HEK293 (cell line): Measurements from ENCODE around the gene EPPIN.

Experiments
- CTCF ChIA-PET: fragments of 350-600 bp; formaldehyde crosslinking; extraction: SDS; loops from one replicate; lab custom pipeline; 2021; ENCODE audit warnings: antibody characterized with exemption; lab: Yijun Ruan, JAX
- POLR2A ChIA-PET: fragments of 300-600 bp; formaldehyde crosslinking; extraction: SDS; loops from one replicate; lab custom pipeline; 2020; ENCODE audit warnings: antibody characterized with exemption, inconsistent platforms; lab: Yijun Ruan, JAX
- H3K27ac ChIP-seq: fragments of 200-500 bp; sonication (Bioruptor generic); 2 replicates; pipeline ENCODE4 v1.5.1; 2014; ENCODE audit warnings: low read depth, low read length, control low read depth, inconsistent platforms; ENCODE audit errors: extremely low read depth
- H3K36me3 ChIP-seq, 2 experiments: fragments of 200-500 bp in 1 of 2; sonication (Bioruptor generic) in 1 of 2; 1 replicate in 1 of 2; 2 replicates in 1 of 2; pipeline ENCODE4 v1.5.1; 2014 to 2017; ENCODE audit warnings: inconsistent platforms in 2 of 2, low read length in 2 of 2; ENCODE audit not compliant: control insufficient read depth in 2 of 2, insufficient read depth in 1 of 2
- H3K4me1 ChIP-seq: fragments of 200-500 bp; sonication (Bioruptor generic); 2 replicates; pipeline ENCODE4 v1.5.1; 2014; ENCODE audit warnings: mild to moderate bottlenecking, low read length, inconsistent platforms; ENCODE audit not compliant: control insufficient read depth, insufficient read depth
- H3K4me3 ChIP-seq: 2 replicates; pipeline ENCODE4 v1.5.1; 2011; ENCODE audit warnings: low read depth, mild to moderate bottlenecking, control low read depth, low read length, moderate library complexity
- H3K9me3 ChIP-seq: fragments of 200-500 bp; sonication (Bioruptor generic); 2 replicates; pipeline ENCODE4 v1.5.1; 2014; ENCODE audit warnings: low read depth, low read length, inconsistent platforms; ENCODE audit not compliant: control insufficient read depth, insufficient read depth
- BCL11B ChIP-seq: fragments of 450-650 bp; formaldehyde crosslinking; IDR thresholded peaks from 2 replicates; pipeline ENCODE4 v1.5.1; 2016; ENCODE audit warnings: low read depth, missing biosample characterization, missing genetic modification characterization
- KLF10 ChIP-seq: fragments of 450-650 bp; IDR thresholded peaks from 2 replicates; pipeline ENCODE4 v1.5.1; 2018; ENCODE audit warnings: missing biosample characterization, mild to moderate bottlenecking, missing genetic modification characterization
- KLF16 ChIP-seq: fragments of 450-650 bp; formaldehyde crosslinking; IDR thresholded peaks from 2 replicates; pipeline ENCODE4 v1.5.1; 2017; ENCODE audit warnings: missing biosample characterization, missing genetic modification characterization
- KLF8 ChIP-seq: fragments of 450-650 bp; formaldehyde crosslinking; IDR thresholded peaks from 2 replicates; pipeline ENCODE4 v1.5.1; 2016; ENCODE audit warnings: missing biosample characterization, missing genetic modification characterization
- MYNN ChIP-seq: fragments of 450-650 bp; formaldehyde crosslinking; IDR thresholded peaks from 2 replicates; pipeline ENCODE4 v1.5.1; 2016; ENCODE audit warnings: missing biosample characterization, missing genetic modification characterization, borderline replicate concordance
- MZF1 ChIP-seq: fragments of 450-650 bp; formaldehyde crosslinking; IDR thresholded peaks from 2 replicates; pipeline ENCODE4 v1.5.1; 2017; ENCODE audit warnings: missing biosample characterization, missing genetic modification characterization, borderline replicate concordance
- SP3 ChIP-seq: fragments of 450-650 bp; formaldehyde crosslinking; IDR thresholded peaks from 2 replicates; pipeline ENCODE4 v1.5.1; 2016; ENCODE audit warnings: missing biosample characterization, missing genetic modification characterization
- ZBTB17 ChIP-seq: fragments of 450-650 bp; formaldehyde crosslinking; IDR thresholded peaks from 2 replicates; pipeline ENCODE4 v1.5.1; 2016; ENCODE audit warnings: missing biosample characterization, missing genetic modification characterization
- ZBTB48 ChIP-seq: fragments of 450-650 bp; formaldehyde crosslinking; IDR thresholded peaks from 2 replicates; pipeline ENCODE4 v1.5.1; 2016; ENCODE audit warnings: missing biosample characterization, missing genetic modification characterization
- ZFP3 ChIP-seq: fragments of 450-650 bp; formaldehyde crosslinking; IDR thresholded peaks from 2 replicates; pipeline ENCODE4 v1.5.1; 2016; ENCODE audit warnings: low read depth, missing biosample characterization, missing genetic modification characterization
- ZNF140 ChIP-seq: fragments of 450-650 bp; formaldehyde crosslinking; IDR thresholded peaks from 2 replicates; pipeline ENCODE4 v1.5.1; 2016; ENCODE audit warnings: missing biosample characterization, missing genetic modification characterization
- ZNF146 ChIP-seq: fragments of 450-650 bp; formaldehyde crosslinking; IDR thresholded peaks from 2 replicates; pipeline ENCODE4 v1.5.1; 2016; ENCODE audit warnings: missing biosample characterization, missing genetic modification characterization
- ZNF19 ChIP-seq: fragments of 450-650 bp; formaldehyde crosslinking; IDR thresholded peaks from 2 replicates; pipeline ENCODE4; 2016; ENCODE audit warnings: missing biosample characterization, missing genetic modification characterization, low read depth
- ZNF214 ChIP-seq: fragments of 450-650 bp; formaldehyde crosslinking; IDR thresholded peaks from 2 replicates; pipeline ENCODE4 v1.5.1; 2017; ENCODE audit warnings: missing biosample characterization, mild to moderate bottlenecking, missing genetic modification characterization, borderline replicate concordance
- ZNF391 ChIP-seq: fragments of 450-650 bp; formaldehyde crosslinking; IDR thresholded peaks from 2 replicates; pipeline ENCODE4 v1.5.1; 2016; ENCODE audit warnings: low read depth, missing biosample characterization, missing genetic modification characterization, borderline replicate concordance
- ZNF660 ChIP-seq: fragments of 450-650 bp; IDR thresholded peaks from 2 replicates; pipeline ENCODE4 v1.5.1; 2018; ENCODE audit warnings: missing biosample characterization, mild to moderate bottlenecking, missing genetic modification characterization
- ZNF670 ChIP-seq: fragments of 450-650 bp; formaldehyde crosslinking; IDR thresholded peaks from 2 replicates; pipeline ENCODE4 v1.5.1; 2016; ENCODE audit warnings: missing biosample characterization, missing genetic modification characterization, low read depth
- ZNF747 ChIP-seq: fragments of 450-650 bp; formaldehyde crosslinking; IDR thresholded peaks from 2 replicates; pipeline ENCODE4 v1.5.1; 2016; ENCODE audit warnings: missing biosample characterization, missing genetic modification characterization
- ZNF792 ChIP-seq: fragments of 450-650 bp; formaldehyde crosslinking; IDR thresholded peaks from 2 replicates; pipeline ENCODE4 v1.5.1; 2016; ENCODE audit warnings: missing biosample characterization, missing genetic modification characterization
- ZXDB ChIP-seq: fragments of 450-650 bp; formaldehyde crosslinking; IDR thresholded peaks from 2 replicates; pipeline ENCODE4 v1.5.1; 2016; ENCODE audit warnings: missing biosample characterization, missing genetic modification characterization
- TF ChIP-seq, protein P1 (sequence below): fragments of 450-650 bp; formaldehyde crosslinking; IDR thresholded peaks from 2 replicates; pipeline ENCODE4 v1.5.1; 2016; ENCODE audit warnings: missing biosample characterization, missing genetic modification characterization, borderline replicate concordance
- TF ChIP-seq, protein P2 (sequence below): fragments of 450-650 bp; formaldehyde crosslinking; IDR thresholded peaks from 2 replicates; pipeline ENCODE4; 2016; ENCODE audit warnings: missing biosample characterization, missing genetic modification characterization
- TF ChIP-seq, protein P3 (sequence below): fragments of 450-650 bp; formaldehyde crosslinking; IDR thresholded peaks from 2 replicates; pipeline ENCODE4 v1.5.1; 2017; ENCODE audit warnings: missing biosample characterization, missing genetic modification characterization
- TF ChIP-seq, protein P4 (sequence below): fragments of 450-650 bp; formaldehyde crosslinking; IDR thresholded peaks from 2 replicates; pipeline ENCODE4 v1.5.0; 2017; ENCODE audit warnings: missing biosample characterization, missing genetic modification characterization, borderline replicate concordance
- TF ChIP-seq, protein P5 (sequence below): fragments of 450-650 bp; formaldehyde crosslinking; IDR thresholded peaks from 2 replicates; pipeline ENCODE4 v1.5.1; 2016; ENCODE audit warnings: missing biosample characterization, missing genetic modification characterization

The EPPIN gene

DNA sequence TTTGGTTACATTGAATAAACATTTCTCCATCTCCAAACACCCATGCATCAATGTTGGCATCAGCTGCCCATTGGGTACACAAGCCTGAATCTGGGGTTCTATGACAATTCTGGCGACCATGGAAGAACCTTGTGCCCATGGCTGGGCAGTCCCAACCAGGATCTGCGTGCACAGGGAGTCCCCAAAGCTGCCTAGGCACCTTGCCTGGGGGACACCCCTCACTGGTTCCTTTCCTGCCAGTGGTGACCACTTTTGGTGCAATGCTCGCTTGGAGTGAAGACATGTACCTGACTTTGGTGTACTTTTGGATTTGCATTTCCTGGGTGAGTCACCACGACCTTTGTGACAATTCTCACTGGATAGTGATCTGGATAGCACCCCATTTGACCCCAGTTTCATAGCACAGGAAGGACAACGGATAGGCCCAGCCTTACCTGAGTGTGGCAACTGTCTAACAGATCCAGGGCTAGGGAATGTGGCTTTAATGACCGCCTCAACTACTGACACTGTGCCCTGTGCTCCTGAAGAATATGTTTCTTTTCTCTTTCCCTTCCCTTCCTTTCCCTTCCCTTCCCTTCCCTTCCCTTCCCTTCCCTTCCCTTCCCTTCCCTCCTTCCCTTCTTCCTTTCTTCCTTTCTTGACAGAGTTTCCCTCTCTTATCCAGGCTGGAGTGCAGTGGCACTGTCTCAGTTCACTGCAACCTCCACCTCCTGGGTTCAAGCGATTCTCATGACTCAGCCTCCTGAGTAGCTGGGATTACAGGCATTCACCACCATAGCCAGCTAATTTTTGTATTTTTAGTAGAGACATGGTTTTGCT is 38.9 kb downstream of the EPPIN start (continued):
- TF ChIP-seq, protein P1, sequence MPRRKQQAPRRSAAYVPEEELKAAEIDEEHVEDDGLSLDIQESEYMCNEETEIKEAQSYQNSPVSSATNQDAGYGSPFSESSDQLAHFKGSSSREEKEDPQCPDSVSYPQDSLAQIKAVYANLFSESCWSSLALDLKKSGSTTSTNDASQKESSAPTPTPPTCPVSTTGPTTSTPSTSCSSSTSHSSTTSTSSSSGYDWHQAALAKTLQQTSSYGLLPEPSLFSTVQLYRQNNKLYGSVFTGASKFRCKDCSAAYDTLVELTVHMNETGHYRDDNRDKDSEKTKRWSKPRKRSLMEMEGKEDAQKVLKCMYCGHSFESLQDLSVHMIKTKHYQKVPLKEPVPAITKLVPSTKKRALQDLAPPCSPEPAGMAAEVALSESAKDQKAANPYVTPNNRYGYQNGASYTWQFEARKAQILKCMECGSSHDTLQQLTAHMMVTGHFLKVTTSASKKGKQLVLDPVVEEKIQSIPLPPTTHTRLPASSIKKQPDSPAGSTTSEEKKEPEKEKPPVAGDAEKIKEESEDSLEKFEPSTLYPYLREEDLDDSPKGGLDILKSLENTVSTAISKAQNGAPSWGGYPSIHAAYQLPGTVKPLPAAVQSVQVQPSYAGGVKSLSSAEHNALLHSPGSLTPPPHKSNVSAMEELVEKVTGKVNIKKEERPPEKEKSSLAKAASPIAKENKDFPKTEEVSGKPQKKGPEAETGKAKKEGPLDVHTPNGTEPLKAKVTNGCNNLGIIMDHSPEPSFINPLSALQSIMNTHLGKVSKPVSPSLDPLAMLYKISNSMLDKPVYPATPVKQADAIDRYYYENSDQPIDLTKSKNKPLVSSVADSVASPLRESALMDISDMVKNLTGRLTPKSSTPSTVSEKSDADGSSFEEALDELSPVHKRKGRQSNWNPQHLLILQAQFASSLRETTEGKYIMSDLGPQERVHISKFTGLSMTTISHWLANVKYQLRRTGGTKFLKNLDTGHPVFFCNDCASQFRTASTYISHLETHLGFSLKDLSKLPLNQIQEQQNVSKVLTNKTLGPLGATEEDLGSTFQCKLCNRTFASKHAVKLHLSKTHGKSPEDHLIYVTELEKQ: no peak
- TF ChIP-seq BCL11B: no peak
- no peak for TF ChIP-seq ZNF670 (tag by site-specific recombination)
- TF ChIP-seq ZNF140 (tag by site-specific recombination): no peak
- TF ChIP-seq, protein P2, sequence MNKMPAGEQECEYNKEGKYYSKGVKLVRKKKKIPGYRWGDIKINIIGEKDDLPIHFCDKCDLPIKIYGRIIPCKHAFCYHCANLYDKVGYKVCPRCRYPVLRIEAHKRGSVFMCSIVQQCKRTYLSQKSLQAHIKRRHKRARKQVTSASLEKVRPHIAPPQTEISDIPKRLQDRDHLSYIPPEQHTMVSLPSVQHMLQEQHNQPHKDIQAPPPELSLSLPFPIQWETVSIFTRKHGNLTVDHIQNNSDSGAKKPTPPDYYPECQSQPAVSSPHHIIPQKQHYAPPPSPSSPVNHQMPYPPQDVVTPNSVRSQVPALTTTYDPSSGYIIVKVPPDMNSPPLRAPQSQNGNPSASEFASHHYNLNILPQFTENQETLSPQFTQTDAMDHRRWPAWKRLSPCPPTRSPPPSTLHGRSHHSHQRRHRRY (tag by site-specific recombination): no peak
- TF ChIP-seq ZXDB (tag by site-specific recombination): no peak
- TF ChIP-seq ZFP3: no peak
- TF ChIP-seq KLF16 (tag by site-specific recombination): no peak
- TF ChIP-seq, all 188 proteins: peak for 0

DNA sequence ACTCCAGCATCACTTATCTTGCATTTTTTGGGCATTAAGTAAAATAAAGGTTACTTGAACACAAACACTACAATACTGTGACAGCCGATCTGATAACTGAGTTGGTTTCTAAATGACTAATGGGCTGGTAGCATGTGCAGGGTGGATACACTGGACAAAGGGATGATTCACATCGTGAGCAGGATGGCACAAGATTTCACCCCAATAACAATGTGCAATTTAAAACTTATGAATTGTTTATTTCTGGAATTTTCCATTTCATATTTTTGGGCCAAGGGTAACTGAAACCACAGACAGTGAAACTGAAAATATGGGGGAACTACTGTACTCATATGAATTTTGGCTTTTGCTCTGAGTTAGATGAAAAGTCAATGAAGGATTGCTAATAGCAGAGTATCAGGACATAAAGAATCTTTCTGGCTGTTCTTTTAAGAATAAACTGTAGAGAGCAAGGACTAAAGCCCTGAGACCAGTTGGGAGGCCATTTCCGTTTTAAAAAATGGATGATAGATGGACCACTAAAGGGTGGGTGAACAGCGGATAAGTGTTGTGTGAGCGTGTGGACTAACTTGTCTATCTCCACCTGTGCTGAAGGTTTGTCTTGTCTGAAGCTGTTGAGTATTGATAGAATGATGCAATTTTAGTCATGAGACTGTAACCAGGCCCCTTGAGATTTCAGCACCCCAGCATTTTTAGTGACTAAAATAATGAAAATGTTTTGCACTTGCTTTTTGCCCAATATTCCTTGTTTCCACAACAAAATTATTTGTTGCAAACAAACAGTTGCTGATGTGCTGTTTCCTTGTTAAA is 40.0 kb downstream of the EPPIN start:
- H3K27ac ChIP-seq: no peak overlapping the region
- TF ChIP-seq ZBTB17 (tag by site-specific recombination) (no peak), KLF10 (tag by site-specific recombination) (no peak), MZF1 (tag by site-specific recombination) (no peak), ZNF792 (no peak), SP3 (tag by site-specific recombination) (no peak), ZNF670 (tag by site-specific recombination) (no peak), ZBTB48 (tag by site-specific recombination) (no peak), ZNF747 (no peak), ZNF660 (no peak), ZNF214 (no peak), ZNF19 (no peak), ZNF146 (tag by site-specific recombination) (no peak), ZNF391 (tag by site-specific recombination) (no peak), MYNN (tag by site-specific recombination) (no peak), KLF8 (no peak)
- TF ChIP-seq, protein P3, sequence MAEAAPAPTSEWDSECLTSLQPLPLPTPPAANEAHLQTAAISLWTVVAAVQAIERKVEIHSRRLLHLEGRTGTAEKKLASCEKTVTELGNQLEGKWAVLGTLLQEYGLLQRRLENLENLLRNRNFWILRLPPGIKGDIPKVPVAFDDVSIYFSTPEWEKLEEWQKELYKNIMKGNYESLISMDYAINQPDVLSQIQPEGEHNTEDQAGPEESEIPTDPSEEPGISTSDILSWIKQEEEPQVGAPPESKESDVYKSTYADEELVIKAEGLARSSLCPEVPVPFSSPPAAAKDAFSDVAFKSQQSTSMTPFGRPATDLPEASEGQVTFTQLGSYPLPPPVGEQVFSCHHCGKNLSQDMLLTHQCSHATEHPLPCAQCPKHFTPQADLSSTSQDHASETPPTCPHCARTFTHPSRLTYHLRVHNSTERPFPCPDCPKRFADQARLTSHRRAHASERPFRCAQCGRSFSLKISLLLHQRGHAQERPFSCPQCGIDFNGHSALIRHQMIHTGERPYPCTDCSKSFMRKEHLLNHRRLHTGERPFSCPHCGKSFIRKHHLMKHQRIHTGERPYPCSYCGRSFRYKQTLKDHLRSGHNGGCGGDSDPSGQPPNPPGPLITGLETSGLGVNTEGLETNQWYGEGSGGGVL (tag by site-specific recombination): no peak
- TF ChIP-seq, protein P4, sequence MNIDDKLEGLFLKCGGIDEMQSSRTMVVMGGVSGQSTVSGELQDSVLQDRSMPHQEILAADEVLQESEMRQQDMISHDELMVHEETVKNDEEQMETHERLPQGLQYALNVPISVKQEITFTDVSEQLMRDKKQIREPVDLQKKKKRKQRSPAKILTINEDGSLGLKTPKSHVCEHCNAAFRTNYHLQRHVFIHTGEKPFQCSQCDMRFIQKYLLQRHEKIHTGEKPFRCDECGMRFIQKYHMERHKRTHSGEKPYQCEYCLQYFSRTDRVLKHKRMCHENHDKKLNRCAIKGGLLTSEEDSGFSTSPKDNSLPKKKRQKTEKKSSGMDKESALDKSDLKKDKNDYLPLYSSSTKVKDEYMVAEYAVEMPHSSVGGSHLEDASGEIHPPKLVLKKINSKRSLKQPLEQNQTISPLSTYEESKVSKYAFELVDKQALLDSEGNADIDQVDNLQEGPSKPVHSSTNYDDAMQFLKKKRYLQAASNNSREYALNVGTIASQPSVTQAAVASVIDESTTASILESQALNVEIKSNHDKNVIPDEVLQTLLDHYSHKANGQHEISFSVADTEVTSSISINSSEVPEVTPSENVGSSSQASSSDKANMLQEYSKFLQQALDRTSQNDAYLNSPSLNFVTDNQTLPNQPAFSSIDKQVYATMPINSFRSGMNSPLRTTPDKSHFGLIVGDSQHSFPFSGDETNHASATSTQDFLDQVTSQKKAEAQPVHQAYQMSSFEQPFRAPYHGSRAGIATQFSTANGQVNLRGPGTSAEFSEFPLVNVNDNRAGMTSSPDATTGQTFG (tag by site-specific recombination): no peak
- TF ChIP-seq, protein P5, sequence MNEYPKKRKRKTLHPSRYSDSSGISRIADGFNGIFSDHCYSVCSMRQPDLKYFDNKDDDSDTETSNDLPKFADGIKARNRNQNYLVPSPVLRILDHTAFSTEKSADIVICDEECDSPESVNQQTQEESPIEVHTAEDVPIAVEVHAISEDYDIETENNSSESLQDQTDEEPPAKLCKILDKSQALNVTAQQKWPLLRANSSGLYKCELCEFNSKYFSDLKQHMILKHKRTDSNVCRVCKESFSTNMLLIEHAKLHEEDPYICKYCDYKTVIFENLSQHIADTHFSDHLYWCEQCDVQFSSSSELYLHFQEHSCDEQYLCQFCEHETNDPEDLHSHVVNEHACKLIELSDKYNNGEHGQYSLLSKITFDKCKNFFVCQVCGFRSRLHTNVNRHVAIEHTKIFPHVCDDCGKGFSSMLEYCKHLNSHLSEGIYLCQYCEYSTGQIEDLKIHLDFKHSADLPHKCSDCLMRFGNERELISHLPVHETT (tag by site-specific recombination): no peak
- TF ChIP-seq, all 188 proteins: peak for 0
- Histone ChIP-seq H3K36me3 (no peaks in the 10 kb centered on the region), H3K9me3 (no peaks in the 10 kb centered on the region), H3K4me1 (no peaks in the 10 kb centered on the region), H3K4me3 (no peak overlapping the region)
- POLR2A ChIA-PET: no interaction called here
- CTCF ChIA-PET: no interaction called here
